ENCODE measurements around the gene CTSZ. TPM values are rescaled to one million over a fixed set of nuclear protein-coding genes. Genes with fewer than 3 reads are reported as not detected.

The CTSZ gene
- total RNA-seq, 1 donor from 2014 or later: 73.7 TPM

GRCh38 chr20:59005523-59006166, 1.4 kb downstream of the CTSZ start:
- H3K4me3 ChIP-seq (ENCODE audit: low read depth, low read length): peak overlapping the region; percentile 70
- DNase-seq (ENCODE audit: low read depth): no peak
- no peak for FAIRE-seq
- H3K27me3 ChIP-seq (ENCODE audit: control insufficient read depth, insufficient read depth, low read length): no peaks in the 10 kb centered on the region
- TF ChIP-seq CTCF (IDR thresholded peaks at IDR 0.05; ENCODE audit: insufficient read depth, low read length, severe bottlenecking): no peak
- peaks cover 8% of the 10 kb centered on the region for H3K36me3 ChIP-seq (ENCODE audit: control insufficient read depth, insufficient read depth, low read length)

- DNase-seq (ENCODE audit: low read depth) (no peak), FAIRE-seq (no peak)
- H3K27me3 ChIP-seq (ENCODE audit: control insufficient read depth, insufficient read depth, low read length): no peaks in the 10 kb centered on the region
- peaks cover 12% of the 10 kb centered on the region for H3K36me3 ChIP-seq (ENCODE audit: control insufficient read depth, insufficient read depth, low read length)
- H3K4me3 ChIP-seq (ENCODE audit: low read depth, low read length): no peak overlapping the region
- no peak for TF ChIP-seq CTCF (IDR thresholded peaks at IDR 0.05; ENCODE audit: insufficient read depth, low read length, severe bottlenecking)
Measured at GRCh38 chr20:59004763-59005522, 2.1 kb downstream of the CTSZ start.

GRCh38 chr20:59004493-59004762, 2.6 kb downstream of the CTSZ start:
- Histone ChIP-seq H3K36me3 (ENCODE audit: control insufficient read depth, insufficient read depth, low read length) (peaks cover 12% of the 10 kb centered on the region), H3K4me3 (ENCODE audit: low read depth, low read length) (no peak overlapping the region), H3K27me3 (ENCODE audit: control insufficient read depth, insufficient read depth, low read length) (no peaks in the 10 kb centered on the region)
- no peak for DNase-seq (ENCODE audit: low read depth)
- FAIRE-seq: no peak
- no peak for TF ChIP-seq CTCF (IDR thresholded peaks at IDR 0.05; ENCODE audit: insufficient read depth, low read length, severe bottlenecking)

- Histone ChIP-seq H3K27me3 (ENCODE audit: control insufficient read depth, insufficient read depth, low read length) (no peaks in the 10 kb centered on the region), H3K36me3 (ENCODE audit: control insufficient read depth, insufficient read depth, low read length) (peaks cover 12% of the 10 kb centered on the region), H3K4me3 (ENCODE audit: low read depth, low read length) (no peak overlapping the region)
- TF ChIP-seq CTCF (IDR thresholded peaks at IDR 0.05; ENCODE audit: insufficient read depth, low read length, severe bottlenecking): no peak
- no peak for FAIRE-seq
- no peak for DNase-seq (ENCODE audit: low read depth)
Measured at GRCh38 chr20:59003836-59004492, 3.1 kb downstream of the CTSZ start.

GRCh38 chr20:59002874-59003399, 4.1 kb downstream of the CTSZ start:
- DNase-seq (ENCODE audit: low read depth) (no peak), FAIRE-seq (no peak)
- H3K27me3 ChIP-seq (ENCODE audit: control insufficient read depth, insufficient read depth, low read length): no peaks in the 10 kb centered on the region
- no peak overlapping the region for H3K4me3 ChIP-seq (ENCODE audit: low read depth, low read length)
- peaks cover 12% of the 10 kb centered on the region for H3K36me3 ChIP-seq (ENCODE audit: control insufficient read depth, insufficient read depth, low read length)
- TF ChIP-seq CTCF (IDR thresholded peaks at IDR 0.05; ENCODE audit: insufficient read depth, low read length, severe bottlenecking): no peak

Data from bronchial epithelial cell (primary cell).